Keratinocyte (primary cell): ENCODE results near the gene BPIFA3. TPM values are rescaled to one million over a fixed set of nuclear protein-coding genes. Genes with fewer than 3 reads are reported as not detected.

Experiments
- DNase-seq: peaks from one replicate; pipeline ENCODE4 v3.0.0-alpha.2; 2011; ENCODE audit warnings: low read depth, missing footprints, low spot score
- FAIRE-seq: peaks from 2 replicates; lab custom pipeline; 2011; peaks lifted over from hg19 to GRCh38; lab: Jason Lieb, UNC
- H2AFZ ChIP-seq: 2 replicates; pipeline ENCODE4 v1.6.0; 2012; ENCODE audit warnings: low read length, control low read depth, inconsistent platforms; ENCODE audit not compliant: control insufficient read depth
- H3K27ac ChIP-seq: 2 replicates; pipeline ENCODE4 v1.5.1; 2011; ENCODE audit warnings: low read length; ENCODE audit not compliant: control insufficient read depth, insufficient read depth
- H3K27me3 ChIP-seq: 3 replicates; pipeline ENCODE4 v1.6.0; 2011; ENCODE audit warnings: low read length; ENCODE audit not compliant: control insufficient read depth, insufficient read depth; ENCODE audit errors: extremely low read depth
- H3K36me3 ChIP-seq, 2 experiments: 2 replicates in 1 of 2; 3 replicates in 1 of 2; pipeline ENCODE4 v1.5.1; 2011; ENCODE audit warnings: low read length in 2 of 2, mild to moderate bottlenecking in 1 of 2; ENCODE audit not compliant: control insufficient read depth in 2 of 2, insufficient read depth in 2 of 2; ENCODE audit errors: extremely low read depth in 1 of 2
- H3K4me1 ChIP-seq: 3 replicates; pipeline ENCODE4 v1.5.1; 2011; ENCODE audit warnings: low read length; ENCODE audit not compliant: control insufficient read depth, insufficient read depth; ENCODE audit errors: extremely low read depth
- H3K4me2 ChIP-seq: 3 replicates; pipeline ENCODE4 v1.6.0; 2011; ENCODE audit warnings: low read depth, low read length; ENCODE audit not compliant: control insufficient read depth, insufficient read depth; ENCODE audit errors: extremely low read depth
- H3K4me3 ChIP-seq, 3 experiments: fragments of 200-600 bp in 1 of 3; sonication (generic) in 1 of 3; 2 replicates in 2 of 3; 3 replicates in 1 of 3; pipeline ENCODE4 v1.5.1; 2011 to 2016; ENCODE audit warnings: low read length in 3 of 3, mild to moderate bottlenecking in 3 of 3, control low read depth in 2 of 3, inconsistent platforms in 1 of 3, low read depth in 1 of 3, mixed read lengths in 1 of 3, mixed run types in 1 of 3, moderate library complexity in 1 of 3; ENCODE audit not compliant: control insufficient read depth in 2 of 3, insufficient read depth in 2 of 3; ENCODE audit errors: extremely low read depth in 1 of 3
- H3K79me2 ChIP-seq: 2 replicates; pipeline ENCODE4 v1.6.0; 2012; ENCODE audit warnings: low read length; ENCODE audit not compliant: control insufficient read depth, insufficient read depth
- H3K9ac ChIP-seq: 3 replicates; pipeline ENCODE4 v1.6.0; 2011; ENCODE audit warnings: low read length; ENCODE audit not compliant: control insufficient read depth, insufficient read depth; ENCODE audit errors: extremely low read depth
- H3K9me1 ChIP-seq: 3 replicates; pipeline ENCODE4 v1.6.0; 2011; ENCODE audit warnings: low read length; ENCODE audit not compliant: control insufficient read depth, insufficient read depth; ENCODE audit errors: extremely low read depth
- H3K9me3 ChIP-seq: 2 replicates; pipeline ENCODE4 v1.5.1; 2012; ENCODE audit warnings: low read depth, low read length; ENCODE audit not compliant: control insufficient read depth
- H4K20me1 ChIP-seq: 3 replicates; pipeline ENCODE4 v1.6.0; 2011; ENCODE audit warnings: low read length; ENCODE audit not compliant: control insufficient read depth, insufficient read depth; ENCODE audit errors: extremely low read depth
- CTCF ChIP-seq, 3 experiments: IDR thresholded peaks in 1 of 3; conservative IDR thresholded peaks in 1 of 3; optimal IDR thresholded peaks in 1 of 3; 2 replicates in 2 of 3; 3 replicates in 1 of 3; pipeline versions ENCODE3 to v1.5.1; 2011; ENCODE audit warnings: low read length in 3 of 3, mild to moderate bottlenecking in 3 of 3, moderate library complexity in 2 of 3, control low read depth in 1 of 3, inconsistent platforms in 1 of 3; ENCODE audit not compliant: insufficient read depth in 2 of 3; ENCODE audit errors: extremely low read depth in 1 of 3
- EZH2 ChIP-seq: IDR thresholded peaks from one replicate; pipeline ENCODE4 v1.6.1; 2012; ENCODE audit warnings: inconsistent platforms, mild to moderate bottlenecking, low read length, moderate library complexity
- dilution Hi-C: fragments of 300-500 bp; cut with MboI; formaldehyde crosslinking; loops from one replicate; pipeline ENCODE4 v1.7.0; 2020; ENCODE audit warnings: low sequenced_read_pairs; ENCODE audit not compliant: extremely low pct_ligation_motif_present
- polyA plus RNA-seq, 5 experiments: library from polyadenylated mRNA; depleted of rRNA in 3 of 5; stranded (reverse) in 3 of 5; stranded (forward) in 1 of 5; unstranded in 1 of 5; fragments of >200 nt; gene quantifications; 1 replicate in 1 of 5; 2 replicates in 3 of 5; 3 replicates in 1 of 5; pipeline versions ENCODE4 v1.2.1 to v1.2.3, GENCODE V29; 2011 to 2012; ENCODE audit warnings: missing spikeins in 2 of 5, low read depth in 1 of 5, low replicate concordance in 1 of 5

BPIFA3 gene
- polyA plus RNA-seq, 1 donor (not counting 4 experiments of a cell fraction or from before 2014, with no cell fraction given), result not detected

- dilution Hi-C loops, result no loop called here
- no peaks in the 10 kb centered on the region for H3K79me2 ChIP-seq
- H4K20me1 ChIP-seq, result no peaks in the 10 kb centered on the region
- no peak overlapping the region for H3K4me2 ChIP-seq
- H3K9me3 ChIP-seq, result no peaks in the 10 kb centered on the region
- no peaks in the 10 kb centered on the region for H3K9me1 ChIP-seq
- TF ChIP-seq EZH2, result no peak
- TF ChIP-seq CTCF (optimal IDR thresholded peaks at IDR 0.05 in 1 of 3, IDR thresholded peaks at IDR 0.05 in 1 of 3, conservative IDR thresholded peaks at IDR 0.05 in 1 of 3; ENCODE audit: extremely low read depth in 1 of 3, insufficient read depth in 2 of 3, low read length in 3 of 3), result peak; percentile 19 to 66 (median 46)
- no peak overlapping the region for H3K27ac ChIP-seq
- DNase-seq (no peak), FAIRE-seq (no peak)
- H3K4me1 ChIP-seq, result no peaks in the 10 kb centered on the region
- no peaks in the 10 kb centered on the region for H3K27me3 ChIP-seq
- H3K36me3 ChIP-seq, result no peaks in the 10 kb centered on the region
- no peak overlapping the region for H3K9ac ChIP-seq
- no peak overlapping the region for H2AFZ ChIP-seq
- no peak overlapping the region for H3K4me3 ChIP-seq
These were observed 47.9 kb upstream of the BPIFA3 start for GRCh38 chr20:33169176-33169794.

GRCh38 chr20:33172781-33173180 is 44.4 kb upstream of the BPIFA3 start:
- Histone ChIP-seq H4K20me1 (no peaks in the 10 kb centered on the region), H3K4me2 (no peak overlapping the region), H3K36me3 (no peaks in the 10 kb centered on the region), H3K9ac (no peak overlapping the region), H3K27me3 (no peaks in the 10 kb centered on the region), H3K4me3 (no peak overlapping the region), H3K9me3 (no peaks in the 10 kb centered on the region), H3K4me1 (no peaks in the 10 kb centered on the region), H2AFZ (no peak overlapping the region), H3K79me2 (no peaks in the 10 kb centered on the region), H3K9me1 (no peaks in the 10 kb centered on the region), H3K27ac (no peak overlapping the region)
- DNase-seq (no peak), FAIRE-seq (no peak)
- TF ChIP-seq EZH2 (no peak), CTCF (optimal IDR thresholded peaks at IDR 0.05 in 1 of 3, IDR thresholded peaks at IDR 0.05 in 1 of 3, conservative IDR thresholded peaks at IDR 0.05 in 1 of 3; ENCODE audit: extremely low read depth in 1 of 3, insufficient read depth in 2 of 3, low read length in 3 of 3) (no peak)
- dilution Hi-C loops, result no loop called here
